Epidermal melanocyte (primary cell): ENCODE data around the gene HSCB.
"Not testable (repeated sequence)": the region's sequence is repeated elsewhere in the genome, so short reads cannot be mapped to it uniquely, and the experiment has no call there.

Experiments
- DNase-seq: peaks from one replicate; pipeline ENCODE4 v3.0.0; 2011; ENCODE audit warnings: low spot score; ENCODE audit not compliant: insufficient read length

Gene HSCB

GRCh38 chr22:28738876-28739275 is 3.0 kb upstream of the HSCB start:
- DNase-seq: not testable (repeated sequence)

- no peak for DNase-seq
Observed at GRCh38 chr22:28741200-28741784, 547 bp upstream of the HSCB start.

- no peak for DNase-seq
Observed at GRCh38 chr22:28742562-28742962, 723 bp downstream of the HSCB start.

GRCh38 chr22:28743852-28744251 is 2.0 kb downstream of the HSCB start:
- no peak for DNase-seq

- DNase-seq: no peak
Observed at GRCh38 chr22:28750471-28750881, 8.6 kb downstream of the HSCB start.

- not testable (repeated sequence) for DNase-seq
Observed at GRCh38 chr22:28754512-28754911, 12.7 kb downstream of the HSCB start.

- no peak for DNase-seq
Observed at GRCh38 chr22:28759861-28760560, 18.2 kb downstream of the HSCB start.

- DNase-seq: no peak
Observed at GRCh38 chr22:28761449-28761755, 19.6 kb downstream of the HSCB start.

GRCh38 chr22:28762000-28762399 is 20.2 kb downstream of the HSCB start:
- DNase-seq: not testable (repeated sequence)

- DNase-seq: no peak
Observed at GRCh38 chr22:28766628-28767027, 24.8 kb downstream of the HSCB start.

GRCh38 chr22:28768701-28769393 is 27.0 kb downstream of the HSCB start:
- DNase-seq: no peak

- DNase-seq: no peak
Observed at GRCh38 chr22:28769394-28770085, 27.7 kb downstream of the HSCB start.

- DNase-seq: no peak
Observed at GRCh38 chr22:28771195-28771791, 29.5 kb downstream of the HSCB start.

GRCh38 chr22:28772633-28773460 is 31.0 kb downstream of the HSCB start, which contains the start of gene CCDC117:
Gene CCDC117, plus strand, starts transcription at chr22:28772695. Its CDS starts 155 bp downstream, at chr22:28772850.
- DNase-seq: peak; percentile 99

GRCh38 chr22:28773461-28773867 is 31.6 kb downstream of the HSCB start:
- DNase-seq: no peak

GRCh38 chr22:28774378-28774777 is 32.5 kb downstream of the HSCB start:
- no peak for DNase-seq

- DNase-seq: no peak
Observed at GRCh38 chr22:28779833-28780232, 38.0 kb downstream of the HSCB start.

- DNase-seq: no peak
Observed at GRCh38 chr22:28780296-28780695, 38.5 kb downstream of the HSCB start.

- DNase-seq: no peak
Observed at GRCh38 chr22:28783786-28784671, 42.2 kb downstream of the HSCB start.

- DNase-seq: no peak
Observed at GRCh38 chr22:28788601-28789000, 46.8 kb downstream of the HSCB start.
